ENCODE measurements around the gene PRKCZ. TPM values are rescaled to one million over a fixed set of nuclear protein-coding genes. Genes with fewer than 3 reads are reported as not detected.

Gene PRKCZ
- total and polyA plus RNA-seq, 2 experiments from 2014 or later, result 1.4 to 2.8 TPM

DNA sequence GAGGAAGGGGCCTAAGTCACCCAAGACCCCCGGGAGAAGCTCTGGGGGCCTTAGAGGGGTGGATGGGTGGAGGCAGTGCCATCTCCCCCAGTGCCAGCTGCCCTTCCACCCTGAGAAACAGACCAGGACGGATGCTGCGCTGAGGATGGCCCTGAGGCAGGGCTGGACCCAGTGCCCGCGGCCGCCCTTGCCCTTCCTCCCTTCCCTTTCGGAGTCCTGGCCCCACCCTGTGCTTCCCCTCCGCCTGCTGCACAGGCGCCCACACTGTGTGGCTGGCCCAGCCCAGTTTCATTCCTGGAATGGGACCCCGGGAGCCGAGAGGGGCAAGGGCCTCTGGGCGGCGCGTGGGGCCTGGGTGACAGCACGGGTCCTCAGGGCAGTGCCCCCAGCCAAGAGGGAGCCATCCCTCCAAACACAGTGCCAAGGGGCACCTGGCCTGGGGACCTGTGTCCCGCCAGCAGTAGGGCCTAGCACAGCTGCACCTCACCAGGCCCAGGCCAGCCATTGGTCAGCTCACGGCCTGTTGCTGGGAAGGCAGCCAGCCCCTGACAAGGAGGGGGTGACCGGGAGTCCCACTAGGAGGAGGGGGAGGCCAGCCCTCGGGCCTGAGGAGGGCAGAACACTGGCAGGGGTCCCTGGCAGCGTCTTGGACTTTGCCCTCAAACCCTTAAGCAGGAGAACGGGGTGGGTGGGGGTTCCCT, 164.5 kb downstream of the PRKCZ start:
- DNase-seq, result no peak
- TF ChIP-seq EZH2 (IDR thresholded peaks at IDR 0.05; ENCODE audit: insufficient read depth, poor library complexity, severe bottlenecking), result no peak
- no peak for TF ChIP-seq EZH2phosphoT487 (IDR thresholded peaks at IDR 0.05; ENCODE audit: insufficient read depth, low read depth)
- WGBS, 2 experiments (ENCODE audit: low coverage in 1 of 2, low lambda C conversion rate in 2 of 2, missing lambda C conversion rate in 2 of 2), result 48 to 52% methylated on average over 15 to 19 of the region's 21 CpGs
- no peaks in the 10 kb centered on the region for H3K27me3 ChIP-seq (replicated peaks; ENCODE audit: insufficient read depth)
- H3K4me1 ChIP-seq (ENCODE audit: insufficient read depth), result peaks cover 26% of the 10 kb centered on the region
- H3F3A ChIP-seq (ENCODE audit: insufficient read depth), result peaks cover 14% of the 10 kb centered on the region; the same call in 1 of the 2 replicates
- H3K79me2 ChIP-seq (ENCODE audit: insufficient read depth), result no peaks in the 10 kb centered on the region
- peak overlapping the region; percentile 92 for H3K9ac ChIP-seq
- H3K27ac ChIP-seq, result peak overlapping the region; percentile 96
- no peaks in the 10 kb centered on the region for H4K20me1 ChIP-seq (ENCODE audit: insufficient read depth)
- no peaks in the 10 kb centered on the region for H3K9me2 ChIP-seq (ENCODE audit: insufficient read depth)
- no peaks in the 10 kb centered on the region for H3K36me3 ChIP-seq (ENCODE audit: low read depth)
- no peaks in the 10 kb centered on the region for H3K9me3 ChIP-seq (ENCODE audit: low read depth)
- H3K4me3 ChIP-seq, result no peak overlapping the region
- peak overlapping the region; percentile 79 for H3K4me2 ChIP-seq (ENCODE audit: unreplicated experiment)
- peak overlapping the region; percentile 74 for H2AFZ ChIP-seq
- in situ Hi-C loops (cut with MboI), result no loop called here

- TF ChIP-seq EZH2phosphoT487 (IDR thresholded peaks at IDR 0.05; ENCODE audit: insufficient read depth, low read depth) (no peak), EZH2 (IDR thresholded peaks at IDR 0.05; ENCODE audit: insufficient read depth, poor library complexity, severe bottlenecking) (no peak)
- Histone ChIP-seq H3F3A (ENCODE audit: insufficient read depth) (peaks cover 14% of the 10 kb centered on the region; the same call in 1 of the 2 replicates), H3K9me2 (ENCODE audit: insufficient read depth) (no peaks in the 10 kb centered on the region), H3K4me2 (ENCODE audit: unreplicated experiment) (no peak overlapping the region), H3K27ac (no peak overlapping the region), H2AFZ (no peak overlapping the region), H3K79me2 (ENCODE audit: insufficient read depth) (no peaks in the 10 kb centered on the region), H4K20me1 (ENCODE audit: insufficient read depth) (no peaks in the 10 kb centered on the region), H3K4me3 (no peak overlapping the region), H3K9me3 (ENCODE audit: low read depth) (no peaks in the 10 kb centered on the region), H3K9ac (no peak overlapping the region), H3K27me3 (replicated peaks; ENCODE audit: insufficient read depth) (no peaks in the 10 kb centered on the region), H3K4me1 (ENCODE audit: insufficient read depth) (peaks cover 26% of the 10 kb centered on the region), H3K36me3 (ENCODE audit: low read depth) (no peaks in the 10 kb centered on the region)
- DNase-seq, result no peak
- WGBS, 2 experiments (ENCODE audit: low coverage in 1 of 2, low lambda C conversion rate in 2 of 2, missing lambda C conversion rate in 2 of 2), result 94 to 100% methylated on average over 8 to 14 of the region's 14 CpGs
- in situ Hi-C loops (cut with MboI), result no loop called here
These were observed 165.1 kb downstream of the PRKCZ start for GRCh38 chr1:2215329-2215728.

GRCh38 chr1:2215909-2216766, 165.9 kb downstream of the PRKCZ start:
- no peaks in the 10 kb centered on the region for H3K9me2 ChIP-seq (ENCODE audit: insufficient read depth)
- no peaks in the 10 kb centered on the region for H3K79me2 ChIP-seq (ENCODE audit: insufficient read depth)
- H3K9ac ChIP-seq, result no peak overlapping the region
- H3F3A ChIP-seq (ENCODE audit: insufficient read depth), result peaks cover 14% of the 10 kb centered on the region; the same call in 1 of the 2 replicates
- DNase-seq, result no peak
- H3K9me3 ChIP-seq (ENCODE audit: low read depth), result no peaks in the 10 kb centered on the region
- H3K4me2 ChIP-seq (ENCODE audit: unreplicated experiment), result no peak overlapping the region
- H2AFZ ChIP-seq, result no peak overlapping the region
- H3K27ac ChIP-seq, result no peak overlapping the region
- H3K4me1 ChIP-seq (ENCODE audit: insufficient read depth), result peaks cover 26% of the 10 kb centered on the region
- H3K4me3 ChIP-seq, result no peak overlapping the region
- TF ChIP-seq EZH2 (IDR thresholded peaks at IDR 0.05; ENCODE audit: insufficient read depth, poor library complexity, severe bottlenecking), result no peak
- TF ChIP-seq EZH2phosphoT487 (IDR thresholded peaks at IDR 0.05; ENCODE audit: insufficient read depth, low read depth), result no peak
- no peaks in the 10 kb centered on the region for H3K27me3 ChIP-seq (replicated peaks; ENCODE audit: insufficient read depth)
- H3K36me3 ChIP-seq (ENCODE audit: low read depth), result no peaks in the 10 kb centered on the region
- WGBS, 2 experiments (ENCODE audit: low coverage in 1 of 2, low lambda C conversion rate in 2 of 2, missing lambda C conversion rate in 2 of 2), result 85 to 86% methylated on average over 21 to 24 of the region's 25 CpGs
- H4K20me1 ChIP-seq (ENCODE audit: insufficient read depth), result no peaks in the 10 kb centered on the region
- in situ Hi-C loops (cut with MboI), result no loop called here

- no peaks in the 10 kb centered on the region for H3K36me3 ChIP-seq (ENCODE audit: low read depth)
- H2AFZ ChIP-seq, result no peak overlapping the region
- no peak for DNase-seq
- no peaks in the 10 kb centered on the region for H3K9me2 ChIP-seq (ENCODE audit: insufficient read depth)
- H3F3A ChIP-seq (ENCODE audit: insufficient read depth), result peaks cover 14% of the 10 kb centered on the region; the same call in 1 of the 2 replicates
- no peak overlapping the region for H3K4me2 ChIP-seq (ENCODE audit: unreplicated experiment)
- H3K9me3 ChIP-seq (ENCODE audit: low read depth), result no peaks in the 10 kb centered on the region
- in situ Hi-C loops (cut with MboI), result no loop called here
- no peak overlapping the region for H3K9ac ChIP-seq
- H4K20me1 ChIP-seq (ENCODE audit: insufficient read depth), result no peaks in the 10 kb centered on the region
- no peak overlapping the region for H3K27ac ChIP-seq
- H3K4me1 ChIP-seq (ENCODE audit: insufficient read depth), result peaks cover 26% of the 10 kb centered on the region
- H3K79me2 ChIP-seq (ENCODE audit: insufficient read depth), result no peaks in the 10 kb centered on the region
- H3K4me3 ChIP-seq, result no peak overlapping the region
- no peak for TF ChIP-seq EZH2phosphoT487 (IDR thresholded peaks at IDR 0.05; ENCODE audit: insufficient read depth, low read depth)
- TF ChIP-seq EZH2 (IDR thresholded peaks at IDR 0.05; ENCODE audit: insufficient read depth, poor library complexity, severe bottlenecking), result no peak
- no peaks in the 10 kb centered on the region for H3K27me3 ChIP-seq (replicated peaks; ENCODE audit: insufficient read depth)
- WGBS, 2 experiments (ENCODE audit: low coverage in 1 of 2, low lambda C conversion rate in 2 of 2, missing lambda C conversion rate in 2 of 2), result 70 to 77% methylated on average over 7 of the region's 7 CpGs
These were observed 166.5 kb downstream of the PRKCZ start for GRCh38 chr1:2216767-2217058.

All from GM23248 (cell line).